ENCODE measurements around the gene IFITM2. TPM values are rescaled to one million over a fixed set of nuclear protein-coding genes. Genes with fewer than 3 reads are reported as not detected.

Gene IFITM2
- total and polyA plus RNA-seq, 2 experiments from 2014 or later: 91.2 to 857 TPM

DNA sequence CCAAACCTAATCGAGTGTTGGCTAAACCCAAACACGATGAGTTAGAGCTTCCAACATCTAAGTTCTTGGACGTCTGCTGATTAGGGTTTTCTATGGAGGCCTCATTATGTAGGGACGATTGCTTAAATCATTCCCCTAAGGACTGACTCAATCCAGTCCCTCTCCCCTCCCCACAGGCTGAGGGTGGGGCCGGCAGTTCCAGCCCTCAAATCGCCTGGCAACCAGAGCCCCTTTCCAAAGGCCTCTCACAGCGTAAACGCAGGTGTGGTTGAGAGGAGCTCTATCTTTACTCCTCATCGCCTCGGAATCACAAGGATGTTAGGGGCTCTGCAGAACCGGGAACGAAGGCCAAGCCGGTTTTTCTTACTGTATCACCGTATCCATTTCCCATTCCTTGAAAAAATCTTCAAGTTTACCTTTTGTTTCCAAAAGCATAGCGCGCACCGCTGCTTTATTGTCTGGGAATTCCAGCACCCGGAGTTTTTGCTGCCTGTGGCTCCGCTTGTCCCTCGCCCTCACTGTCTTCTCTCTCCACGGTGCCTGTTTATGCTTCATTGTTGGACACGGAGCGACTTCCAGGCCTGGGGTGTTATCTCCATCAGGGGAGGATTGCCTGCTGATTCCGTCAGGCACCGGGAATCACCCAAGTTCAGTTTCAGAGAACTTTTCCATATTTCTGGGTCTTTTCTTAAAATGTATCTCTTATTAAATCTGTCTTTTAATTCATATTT, 26.8 kb downstream of the IFITM2 start:
- H3K27me3 ChIP-seq (ENCODE audit: insufficient read depth): no peaks in the 10 kb centered on the region
- H3K79me2 ChIP-seq (replicated peaks; ENCODE audit: insufficient read depth): no peaks in the 10 kb centered on the region
- peak overlapping the region; percentile 17; the same call in 1 of the 2 replicates for H3K4me3 ChIP-seq
- Mint-ChIP-seq H3K27me3 (ENCODE audit: insufficient read depth, low read depth, poor library complexity) (peaks cover 26% of the 10 kb centered on the region), H3K9me3 (peaks cover 13% of the 10 kb centered on the region), H3K4me3 (peak overlapping the region; percentile 38; the same call in 1 of the 3 replicates), H3K4me1 (peaks cover 43% of the 10 kb centered on the region), H3K27ac (peak overlapping the region; percentile 17), H3K36me3 (ENCODE audit: low read depth) (peaks cover 16% of the 10 kb centered on the region; the same call in 2 of the 3 replicates)
- H3K27ac ChIP-seq (ENCODE audit: low read depth): peak overlapping the region; percentile 97
- H3K36me3 ChIP-seq (ENCODE audit: insufficient read depth): no peaks in the 10 kb centered on the region; the same call in 1 of the 2 replicates
- peaks cover 14% of the 10 kb centered on the region; the same call in 1 of the 2 replicates for H3F3A ChIP-seq (replicated peaks; ENCODE audit: low read depth)
- peak overlapping the region; percentile 5; the same call in 1 of the 2 replicates for H2AFZ ChIP-seq
- TF ChIP-seq POLR2AphosphoS5 (IDR thresholded peaks at IDR 0.05; ENCODE audit: low read depth) (peak; percentile 66; the same call in 1 of the 2 replicates), STAT1 (IDR thresholded peaks at IDR 0.05; ENCODE audit: unreplicated experiment) (no peak)
- TF ChIP-seq, protein P1, sequence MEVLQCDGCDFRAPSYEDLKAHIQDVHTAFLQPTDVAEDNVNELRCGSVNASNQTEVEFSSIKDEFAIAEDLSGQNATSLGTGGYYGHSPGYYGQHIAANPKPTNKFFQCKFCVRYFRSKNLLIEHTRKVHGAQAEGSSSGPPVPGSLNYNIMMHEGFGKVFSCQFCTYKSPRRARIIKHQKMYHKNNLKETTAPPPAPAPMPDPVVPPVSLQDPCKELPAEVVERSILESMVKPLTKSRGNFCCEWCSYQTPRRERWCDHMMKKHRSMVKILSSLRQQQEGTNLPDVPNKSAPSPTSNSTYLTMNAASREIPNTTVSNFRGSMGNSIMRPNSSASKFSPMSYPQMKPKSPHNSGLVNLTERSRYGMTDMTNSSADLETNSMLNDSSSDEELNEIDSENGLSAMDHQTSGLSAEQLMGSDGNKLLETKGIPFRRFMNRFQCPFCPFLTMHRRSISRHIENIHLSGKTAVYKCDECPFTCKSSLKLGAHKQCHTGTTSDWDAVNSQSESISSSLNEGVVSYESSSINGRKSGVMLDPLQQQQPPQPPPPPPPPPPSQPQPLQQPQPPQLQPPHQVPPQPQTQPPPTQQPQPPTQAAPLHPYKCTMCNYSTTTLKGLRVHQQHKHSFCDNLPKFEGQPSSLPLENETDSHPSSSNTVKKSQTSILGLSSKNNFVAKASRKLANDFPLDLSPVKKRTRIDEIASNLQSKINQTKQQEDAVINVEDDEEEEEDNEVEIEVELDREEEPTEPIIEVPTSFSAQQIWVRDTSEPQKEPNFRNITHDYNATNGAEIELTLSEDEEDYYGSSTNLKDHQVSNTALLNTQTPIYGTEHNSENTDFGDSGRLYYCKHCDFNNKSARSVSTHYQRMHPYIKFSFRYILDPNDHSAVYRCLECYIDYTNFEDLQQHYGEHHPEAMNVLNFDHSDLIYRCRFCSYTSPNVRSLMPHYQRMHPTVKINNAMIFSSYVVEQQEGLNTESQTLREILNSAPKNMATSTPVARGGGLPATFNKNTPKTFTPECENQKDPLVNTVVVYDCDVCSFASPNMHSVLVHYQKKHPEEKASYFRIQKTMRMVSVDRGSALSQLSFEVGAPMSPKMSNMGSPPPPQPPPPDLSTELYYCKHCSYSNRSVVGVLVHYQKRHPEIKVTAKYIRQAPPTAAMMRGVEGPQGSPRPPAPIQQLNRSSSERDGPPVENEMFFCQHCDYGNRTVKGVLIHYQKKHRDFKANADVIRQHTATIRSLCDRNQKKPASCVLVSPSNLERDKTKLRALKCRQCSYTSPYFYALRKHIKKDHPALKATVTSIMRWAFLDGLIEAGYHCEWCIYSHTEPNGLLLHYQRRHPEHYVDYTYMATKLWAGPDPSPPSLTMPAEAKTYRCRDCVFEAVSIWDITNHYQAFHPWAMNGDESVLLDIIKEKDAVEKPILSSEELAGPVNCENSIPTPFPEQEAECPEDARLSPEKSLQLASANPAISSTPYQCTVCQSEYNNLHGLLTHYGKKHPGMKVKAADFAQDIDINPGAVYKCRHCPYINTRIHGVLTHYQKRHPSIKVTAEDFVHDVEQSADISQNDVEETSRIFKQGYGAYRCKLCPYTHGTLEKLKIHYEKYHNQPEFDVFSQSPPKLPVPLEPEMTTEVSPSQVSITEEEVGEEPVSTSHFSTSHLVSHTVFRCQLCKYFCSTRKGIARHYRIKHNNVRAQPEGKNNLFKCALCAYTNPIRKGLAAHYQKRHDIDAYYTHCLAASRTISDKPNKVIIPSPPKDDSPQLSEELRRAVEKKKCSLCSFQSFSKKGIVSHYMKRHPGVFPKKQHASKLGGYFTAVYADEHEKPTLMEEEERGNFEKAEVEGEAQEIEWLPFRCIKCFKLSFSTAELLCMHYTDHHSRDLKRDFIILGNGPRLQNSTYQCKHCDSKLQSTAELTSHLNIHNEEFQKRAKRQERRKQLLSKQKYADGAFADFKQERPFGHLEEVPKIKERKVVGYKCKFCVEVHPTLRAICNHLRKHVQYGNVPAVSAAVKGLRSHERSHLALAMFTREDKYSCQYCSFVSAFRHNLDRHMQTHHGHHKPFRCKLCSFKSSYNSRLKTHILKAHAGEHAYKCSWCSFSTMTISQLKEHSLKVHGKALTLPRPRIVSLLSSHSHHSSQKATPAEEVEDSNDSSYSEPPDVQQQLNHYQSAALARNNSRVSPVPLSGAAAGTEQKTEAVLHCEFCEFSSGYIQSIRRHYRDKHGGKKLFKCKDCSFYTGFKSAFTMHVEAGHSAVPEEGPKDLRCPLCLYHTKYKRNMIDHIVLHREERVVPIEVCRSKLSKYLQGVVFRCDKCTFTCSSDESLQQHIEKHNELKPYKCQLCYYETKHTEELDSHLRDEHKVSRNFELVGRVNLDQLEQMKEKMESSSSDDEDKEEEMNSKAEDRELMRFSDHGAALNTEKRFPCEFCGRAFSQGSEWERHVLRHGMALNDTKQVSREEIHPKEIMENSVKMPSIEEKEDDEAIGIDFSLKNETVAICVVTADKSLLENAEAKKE (CRISPR knock-in tag; IDR thresholded peaks at IDR 0.05): no peak
- peaks cover 36% of the 10 kb centered on the region for H3K4me1 ChIP-seq (ENCODE audit: insufficient read depth)
- no peaks in the 10 kb centered on the region for H4K20me1 ChIP-seq (replicated peaks; ENCODE audit: insufficient read depth)
- DNase-seq (ENCODE audit: low spot score): peak; percentile 87
- H3K9me2 ChIP-seq (ENCODE audit: insufficient read depth): no peaks in the 10 kb centered on the region
- peak; percentile 83 for ATAC-seq
- peak overlapping the region; percentile 65 for H3K4me2 ChIP-seq
